HS-5 (cell line): ENCODE results near the gene RFC5.
"Not testable (repeated sequence)": the region's sequence is repeated elsewhere in the genome, so short reads cannot be mapped to it uniquely, and the experiment has no call there.

Experiments used
- DNase-seq: peaks from one replicate; pipeline ENCODE4 v3.0.0-alpha.2; 2012; ENCODE audit warnings: low read depth

The RFC5 gene

DNA sequence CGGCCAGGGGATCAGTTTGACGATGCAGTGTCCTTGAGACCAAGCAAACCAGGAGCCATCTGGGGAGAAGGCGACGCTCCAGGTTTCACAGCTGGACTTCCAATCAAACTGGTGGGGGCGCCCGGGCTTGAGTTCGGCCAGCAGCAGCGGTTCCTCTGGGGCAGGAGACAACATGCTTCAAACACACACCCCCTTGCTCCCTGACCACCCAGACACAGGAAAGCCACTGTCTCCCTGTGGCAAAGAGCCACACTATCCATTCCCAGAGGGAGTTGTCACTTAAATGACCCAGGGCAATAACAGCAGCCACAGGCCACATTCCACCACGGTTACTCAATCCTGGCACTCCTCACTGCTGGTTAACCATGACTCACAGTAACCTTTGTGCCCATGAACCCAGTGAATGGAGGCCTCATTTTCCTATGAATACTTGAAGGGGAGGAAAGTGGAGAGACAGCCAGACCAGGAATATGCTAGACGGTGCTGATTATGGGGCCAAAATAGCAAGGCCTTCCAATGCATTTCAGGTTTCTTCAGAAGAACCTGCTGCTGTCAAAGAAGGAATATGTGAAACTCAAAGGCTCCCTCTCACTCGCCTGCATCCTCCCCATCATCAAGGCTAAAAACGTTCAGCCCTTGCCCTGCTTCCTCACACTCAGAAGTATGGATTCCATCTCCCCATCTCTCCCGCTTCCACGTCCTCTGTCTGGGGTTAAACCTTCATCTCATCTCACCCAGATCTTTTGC is 36.0 kb downstream of the RFC5 start:
- DNase-seq, result peak; percentile 96

DNA sequence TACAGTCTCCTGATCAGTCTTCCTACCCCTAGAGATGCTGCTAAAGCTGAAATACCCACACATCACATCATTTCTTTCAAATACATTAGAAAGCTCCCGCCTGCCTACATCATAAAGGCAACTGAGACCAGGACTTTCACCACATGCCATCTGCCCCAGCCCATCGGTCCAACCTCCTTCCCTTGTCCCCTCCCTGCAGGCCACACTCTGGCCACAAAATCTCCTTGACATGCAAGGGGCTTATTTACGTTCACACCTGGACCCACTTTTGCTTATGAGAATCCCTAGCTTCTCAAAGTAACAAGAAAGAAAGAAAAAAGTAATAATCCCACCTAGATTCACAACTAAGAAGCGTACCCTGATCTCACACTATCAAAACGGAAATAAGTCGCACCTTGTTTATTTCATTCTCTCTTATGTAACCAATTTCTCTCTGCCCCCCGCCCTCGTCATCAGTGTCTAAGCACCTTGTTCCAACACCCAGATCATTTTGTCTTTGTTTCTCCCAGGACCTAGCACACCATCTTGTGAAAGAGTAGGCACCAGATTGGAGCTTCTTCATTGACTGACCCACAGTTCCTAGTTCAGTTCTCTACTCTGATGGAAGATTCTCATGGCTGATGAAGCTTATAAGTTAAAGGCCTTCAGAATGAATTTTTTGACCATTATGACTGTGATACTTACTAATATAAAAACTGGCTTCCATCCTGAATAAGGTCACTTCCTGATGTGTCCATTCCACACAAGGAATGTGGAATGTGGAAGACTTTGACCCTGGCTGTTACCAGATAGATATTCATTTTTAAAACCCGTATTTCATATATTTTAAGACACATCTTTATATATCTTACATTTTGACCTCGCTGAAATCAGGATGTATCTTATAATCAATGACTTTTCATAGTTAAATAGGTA is 36.8 kb downstream of the RFC5 start:
- DNase-seq, result no peak

DNA sequence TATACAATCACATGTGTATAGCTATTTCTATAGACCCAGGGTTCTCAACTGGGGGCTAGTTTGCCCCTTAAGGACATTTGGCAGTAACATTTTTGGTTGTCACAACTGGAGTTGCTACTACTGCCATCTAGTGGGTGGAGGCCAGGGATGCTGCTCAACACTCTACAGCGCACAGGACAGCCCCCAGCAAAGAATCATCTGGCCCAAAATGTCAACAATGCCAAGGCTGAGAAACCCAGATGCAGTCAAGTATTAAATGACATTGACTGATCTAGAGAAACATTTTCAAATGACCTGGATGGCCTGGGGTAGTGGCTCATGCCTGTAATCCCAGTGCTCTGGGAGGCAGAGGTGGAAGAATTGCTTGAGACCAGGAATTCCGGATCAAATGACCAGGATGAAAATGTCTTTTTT is 38.6 kb downstream of the RFC5 start:
- DNase-seq, result no peak

DNA sequence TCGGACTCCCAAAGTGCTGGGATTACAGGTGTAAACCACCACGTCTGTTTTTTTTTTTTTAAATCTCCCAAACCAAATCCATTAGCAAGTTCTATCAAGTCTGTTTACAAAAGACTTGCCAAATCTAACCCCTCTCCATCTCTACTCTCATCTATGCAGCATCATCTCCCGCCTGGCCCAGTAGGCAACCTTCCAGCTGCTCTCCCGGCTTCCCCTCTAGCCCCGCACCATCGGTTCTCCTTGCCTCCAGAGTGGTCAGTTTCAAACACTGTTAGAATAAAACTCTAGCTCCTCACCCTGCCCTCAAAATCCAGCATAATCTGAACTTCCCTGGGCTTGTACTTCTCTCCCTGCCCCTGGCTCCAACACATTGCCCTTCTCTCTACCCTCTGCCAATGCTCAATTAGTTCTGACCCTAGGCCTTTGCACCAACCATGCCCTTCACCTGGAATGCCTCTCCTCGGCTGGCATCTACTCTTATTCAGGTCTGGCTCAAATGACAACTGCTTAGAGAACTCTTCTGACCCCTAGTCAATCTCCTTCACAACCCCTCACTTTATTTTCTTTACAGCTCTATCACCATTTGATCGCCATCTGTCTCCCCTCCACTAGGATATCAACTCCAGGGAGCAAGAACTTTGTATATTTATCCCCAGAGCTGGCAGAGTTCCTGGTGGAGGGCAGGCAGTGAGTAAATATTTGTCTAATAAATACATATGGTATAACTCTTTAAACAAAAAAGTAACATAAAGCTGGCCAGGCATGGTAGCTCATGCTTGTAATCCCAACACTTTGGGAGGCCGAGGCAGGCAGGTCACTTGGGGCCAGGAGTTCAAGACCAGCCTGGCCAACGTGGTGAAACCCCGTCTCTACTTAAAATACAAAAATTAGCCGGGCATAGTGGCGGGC is 39.6 kb downstream of the RFC5 start:
- no peak for DNase-seq

DNA sequence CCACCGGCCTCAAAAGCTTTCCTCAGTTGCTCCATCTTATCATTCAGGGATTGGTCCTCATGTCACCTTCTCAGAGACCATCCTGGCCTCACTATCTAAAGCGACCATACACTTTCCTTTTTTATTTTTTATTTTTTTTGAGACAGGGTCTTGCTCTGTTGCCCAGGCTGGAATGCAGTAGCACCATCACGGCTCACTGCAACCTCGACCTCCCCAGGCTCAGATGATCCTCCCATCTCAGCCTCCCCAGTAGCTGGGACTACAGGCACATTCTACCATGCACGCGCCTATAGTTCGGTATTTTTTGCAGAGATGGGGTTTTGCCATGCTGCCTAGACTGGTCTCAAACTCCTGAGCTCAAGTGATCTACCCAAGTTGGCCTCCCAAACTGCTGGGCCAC is 41.7 kb downstream of the RFC5 start:
- no peak for DNase-seq

DNA sequence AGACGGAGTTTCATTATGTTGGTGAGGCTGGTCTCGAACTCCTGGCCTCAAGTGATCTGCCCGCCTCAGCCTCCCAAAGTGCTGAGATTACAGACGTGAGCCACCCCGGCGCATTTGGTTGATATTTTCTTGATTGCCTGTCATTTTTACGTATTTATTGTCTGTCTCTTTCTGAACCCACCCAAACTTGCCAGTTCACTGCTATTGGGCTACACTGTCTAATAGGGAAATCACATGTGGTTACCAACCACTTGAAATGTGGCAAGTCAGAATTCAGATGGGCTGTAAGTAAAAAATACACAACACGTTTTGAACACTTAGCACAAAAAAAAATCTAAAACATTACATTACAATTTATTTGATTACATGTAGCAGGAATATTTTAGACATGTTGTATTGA is 42.4 kb downstream of the RFC5 start:
- no peak for DNase-seq

DNA sequence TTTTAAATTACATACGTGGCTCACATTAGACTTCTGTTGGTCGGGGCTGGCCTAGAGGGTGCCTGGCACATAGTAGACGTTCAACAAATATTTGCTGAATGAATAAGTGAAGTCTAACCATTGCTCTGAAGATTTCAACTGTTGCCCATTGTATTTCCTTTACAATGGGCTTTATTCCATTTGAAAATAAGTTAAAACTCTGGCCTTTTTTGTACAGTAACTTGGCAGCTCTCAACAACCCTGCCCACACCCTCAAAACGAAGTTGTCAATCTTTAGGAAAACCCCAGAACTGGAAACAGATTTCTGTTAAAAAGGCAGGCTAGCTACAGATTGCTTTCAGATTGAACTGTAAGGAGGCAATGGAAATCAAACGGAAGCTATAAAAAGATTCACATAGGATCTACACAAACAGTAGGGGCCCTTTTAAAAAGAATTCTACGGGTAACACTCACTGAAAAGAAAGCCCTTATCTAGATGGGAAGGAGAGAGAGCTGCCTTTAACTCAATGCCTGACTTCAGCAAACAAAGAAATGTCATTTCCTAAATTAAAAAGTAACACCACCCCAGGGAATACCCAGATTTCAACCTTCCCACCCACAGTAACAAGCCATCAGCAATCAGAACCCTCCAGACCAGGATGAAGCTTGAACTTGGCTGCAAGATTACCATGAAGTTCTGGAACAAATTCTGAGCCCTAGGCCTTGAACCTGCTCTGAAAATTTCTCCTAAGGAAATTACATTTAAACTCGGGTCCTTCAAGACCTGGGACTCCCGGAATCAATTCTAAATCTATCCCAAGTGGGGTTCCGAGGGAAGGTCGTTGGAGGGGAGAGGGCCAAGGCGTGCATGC is 43.1 kb downstream of the RFC5 start:
- no peak for DNase-seq

DNA sequence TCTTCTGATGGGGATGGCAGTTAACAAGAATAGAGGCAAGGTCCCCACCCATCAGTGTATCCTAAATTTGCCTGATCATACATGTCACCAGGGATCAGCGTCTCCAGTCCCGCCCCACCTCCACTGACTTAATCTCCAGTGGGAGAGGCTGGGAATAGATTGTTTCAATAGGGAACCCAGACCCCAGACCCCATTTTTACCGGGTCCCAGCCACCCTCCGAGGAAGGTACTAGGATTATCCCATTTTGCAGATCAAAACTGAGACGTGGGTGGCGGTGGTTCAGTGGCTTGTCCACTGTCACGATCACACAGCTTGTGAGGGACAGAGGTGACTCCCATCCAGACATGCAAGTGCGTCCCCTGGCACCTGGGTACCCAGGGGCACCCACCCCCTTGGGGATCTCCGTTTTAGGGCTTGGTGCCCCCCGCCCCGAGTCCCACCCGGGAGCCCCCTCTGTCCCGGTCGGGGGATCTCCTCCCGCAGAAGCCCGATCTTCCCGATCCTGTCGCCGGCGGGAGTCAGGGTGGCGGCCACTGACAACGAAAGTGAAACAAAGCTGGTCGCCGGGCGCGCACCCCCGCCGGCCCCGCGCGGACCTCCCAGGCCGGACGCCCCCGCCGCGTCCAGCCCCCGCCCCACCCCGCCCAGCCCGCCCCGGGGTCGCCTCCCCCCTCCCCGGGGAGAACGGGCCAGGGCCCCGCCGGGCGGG is 44.0 kb downstream of the RFC5 start:
- no peak for DNase-seq

DNA sequence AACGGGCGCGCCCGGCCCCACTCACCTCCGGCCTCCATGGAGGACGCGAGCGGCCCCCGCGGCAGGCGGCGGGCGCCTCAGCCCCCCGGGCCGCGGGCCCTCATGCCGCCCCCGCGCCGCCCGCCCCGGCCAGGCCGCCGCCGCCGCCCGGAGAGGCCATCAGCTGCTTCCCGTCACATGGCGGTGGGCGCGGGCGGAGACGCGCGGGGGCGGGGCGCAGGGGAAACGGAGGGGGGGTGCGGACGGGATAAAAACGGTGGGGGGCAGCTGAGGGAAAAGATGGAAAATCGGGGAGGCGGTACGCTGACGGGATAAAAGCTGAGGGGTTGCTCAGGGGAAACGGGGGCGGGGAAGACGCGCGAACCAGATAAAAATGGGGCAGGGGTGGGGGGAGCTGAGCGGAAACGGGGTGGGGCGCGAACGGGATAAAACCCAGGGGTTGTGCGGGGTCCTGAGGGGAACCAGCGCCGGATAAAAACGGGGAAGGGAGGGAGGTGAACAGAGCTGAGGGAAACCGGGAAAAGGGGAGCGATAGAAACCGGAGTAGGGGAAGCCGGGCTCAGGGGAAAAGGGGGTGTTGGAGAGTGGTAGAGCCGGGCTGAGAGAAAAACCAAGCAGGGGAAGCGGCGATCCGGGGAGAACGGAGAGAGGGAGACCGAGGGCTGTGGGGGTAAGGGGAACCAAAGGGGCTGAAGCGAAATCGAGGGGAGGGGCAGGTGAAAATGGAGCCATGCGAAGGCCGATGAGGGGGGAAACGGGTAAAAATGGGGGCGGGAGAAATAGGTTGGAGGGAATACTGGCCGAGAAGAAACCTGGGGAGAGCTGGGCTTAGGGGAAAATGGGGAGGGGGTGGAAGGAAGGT is 44.7 kb downstream of the RFC5 start, which contains the start of gene WSB2:
Gene WSB2, minus strand, starts transcription at position 169 of the 862 bp plus-strand sequence. Its CDS starts 131 bp downstream, at position 38.
- DNase-seq, result no peak

DNA sequence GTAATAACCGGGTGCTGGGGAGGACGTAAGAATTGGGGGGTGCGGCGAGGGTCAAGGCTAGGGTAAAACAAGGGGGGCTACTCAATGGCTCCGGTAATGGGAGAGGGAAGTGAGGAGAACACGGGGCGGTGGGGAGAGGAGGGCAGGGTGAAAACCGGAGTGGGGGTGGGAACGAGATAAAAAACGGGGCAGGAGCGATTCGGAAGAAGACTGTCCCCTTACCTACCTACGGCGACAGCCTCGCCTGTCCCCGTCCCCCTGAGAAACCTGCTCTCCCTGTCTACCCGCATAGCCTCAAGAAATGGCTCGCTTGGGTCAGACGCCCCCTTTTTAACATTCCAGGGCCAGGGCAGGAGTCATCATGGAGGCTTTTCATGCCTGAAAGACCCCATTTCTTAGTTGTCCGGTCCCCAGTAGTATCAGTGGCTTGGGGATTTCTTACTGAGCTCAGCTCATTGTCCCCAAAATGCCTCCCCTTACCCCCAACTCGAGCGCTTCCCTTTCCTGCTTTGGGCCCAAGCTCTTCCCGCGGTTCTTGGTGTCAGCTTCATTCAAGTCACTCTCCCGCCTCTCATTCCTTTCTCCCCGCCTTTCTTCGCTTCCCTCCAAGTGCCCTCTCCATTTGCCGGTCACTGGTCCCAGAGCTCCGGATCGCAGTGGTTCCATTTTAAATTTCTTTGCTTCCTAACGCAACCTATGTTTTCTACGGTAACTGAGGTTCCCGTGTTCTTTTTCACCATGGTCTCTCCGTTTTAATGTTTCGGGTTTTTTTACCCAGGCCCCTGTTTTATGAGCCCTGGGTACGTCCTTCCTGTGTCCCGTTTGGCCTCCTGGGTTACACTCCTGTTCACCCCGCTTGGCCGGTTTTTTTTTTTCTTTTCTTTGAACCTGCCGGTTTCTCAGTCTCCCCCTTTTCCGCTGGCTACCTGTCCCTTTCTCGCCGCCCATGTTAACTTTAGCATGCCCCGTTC is 45.7 kb downstream of the RFC5 start:
- DNase-seq, result no peak

DNA sequence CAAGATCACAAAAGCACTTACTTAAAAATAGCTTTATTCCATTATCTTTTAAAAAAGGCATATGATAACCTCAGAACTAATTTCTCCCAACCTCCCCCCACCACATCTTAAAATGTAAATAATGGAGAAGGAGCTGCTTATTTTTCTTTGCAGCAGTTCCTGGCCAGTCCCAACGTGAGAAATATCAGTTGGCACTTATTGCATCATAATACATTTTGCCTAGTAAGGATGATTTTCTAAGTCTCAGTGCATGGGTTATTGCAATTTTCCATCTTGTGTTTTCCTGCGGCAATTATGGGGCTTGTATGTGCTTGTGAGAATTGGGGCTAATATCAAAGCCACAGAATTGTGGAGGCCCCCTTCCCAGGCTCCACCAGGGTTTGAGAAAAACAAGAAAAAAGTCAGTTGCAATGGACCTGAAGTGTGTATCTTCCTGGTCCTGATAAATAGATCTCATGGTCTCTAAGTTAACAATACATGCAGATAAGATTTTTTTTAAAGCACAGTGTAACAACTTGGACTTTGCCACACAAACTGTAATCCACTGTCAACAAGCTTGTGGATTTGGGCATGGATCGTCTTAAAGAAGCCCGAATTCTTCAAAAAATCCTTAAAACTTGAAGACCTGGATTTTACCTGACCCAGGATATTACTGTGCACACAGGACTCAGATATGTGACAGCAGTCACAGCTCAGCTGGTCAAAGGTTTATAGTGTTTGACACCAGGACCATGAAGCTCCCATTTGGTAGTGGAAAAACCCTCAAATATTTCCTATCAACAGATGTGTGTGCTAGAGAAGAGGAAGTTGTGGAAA is 47.3 kb downstream of the RFC5 start:
- DNase-seq, result no peak

DNA sequence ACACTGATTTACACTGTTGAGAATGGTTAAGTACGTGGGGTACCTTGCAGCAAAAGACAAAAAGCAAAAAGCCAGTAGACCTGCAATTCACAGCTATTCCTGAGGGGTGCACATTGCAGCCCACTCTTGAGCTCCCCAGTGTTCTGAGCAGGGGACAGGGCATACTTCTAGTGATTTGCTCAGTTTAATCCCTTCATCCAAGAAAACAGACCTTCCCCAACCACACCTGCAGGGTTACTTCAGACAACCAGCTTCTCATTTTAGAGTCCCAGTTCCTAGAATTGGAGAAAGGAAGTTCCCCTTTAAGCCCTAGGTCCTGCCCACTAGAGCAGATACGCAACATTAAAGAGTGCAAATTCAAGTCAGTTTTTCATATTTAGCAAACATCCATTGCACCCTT is 48.1 kb downstream of the RFC5 start:
- no peak for DNase-seq

DNA sequence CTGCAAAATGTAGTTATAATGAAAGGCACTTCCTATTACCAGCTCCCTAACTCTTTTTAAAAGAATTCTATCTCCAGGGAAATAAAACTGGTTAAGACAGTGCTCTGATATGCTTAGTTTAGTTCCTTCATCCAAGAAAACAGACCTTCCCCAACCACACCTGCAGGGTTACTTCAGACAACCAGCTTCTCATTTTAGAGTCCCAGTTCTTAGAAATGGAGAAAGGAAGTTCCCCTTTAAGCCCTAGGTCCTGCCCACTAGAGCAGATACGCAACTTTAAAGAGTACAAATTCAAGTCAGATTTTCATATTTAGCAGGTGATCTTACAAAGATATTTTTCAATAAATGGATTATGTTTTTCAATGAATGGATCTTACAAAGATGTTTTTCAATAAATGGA is 48.9 kb downstream of the RFC5 start:
- no peak for DNase-seq

DNA sequence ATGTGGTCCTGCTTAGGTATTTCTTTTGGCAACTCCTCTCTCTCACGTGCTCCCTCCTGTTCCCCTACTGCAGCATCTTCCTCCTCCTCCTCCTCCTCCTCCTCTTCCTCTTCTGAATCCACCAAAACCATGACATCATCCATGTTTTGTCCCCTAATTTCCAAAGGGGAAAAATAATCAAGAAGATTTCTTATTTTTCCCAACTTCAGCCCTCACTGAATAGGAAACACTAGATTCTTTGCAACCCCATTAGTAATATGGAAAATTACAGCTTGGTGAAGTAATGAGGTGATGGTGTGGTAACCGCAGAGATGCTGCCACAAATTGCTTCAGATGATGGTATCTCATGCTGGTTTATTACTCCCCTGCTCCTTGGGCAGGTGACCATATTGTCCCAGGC is 51.9 kb downstream of the RFC5 start:
- DNase-seq, result no peak

DNA sequence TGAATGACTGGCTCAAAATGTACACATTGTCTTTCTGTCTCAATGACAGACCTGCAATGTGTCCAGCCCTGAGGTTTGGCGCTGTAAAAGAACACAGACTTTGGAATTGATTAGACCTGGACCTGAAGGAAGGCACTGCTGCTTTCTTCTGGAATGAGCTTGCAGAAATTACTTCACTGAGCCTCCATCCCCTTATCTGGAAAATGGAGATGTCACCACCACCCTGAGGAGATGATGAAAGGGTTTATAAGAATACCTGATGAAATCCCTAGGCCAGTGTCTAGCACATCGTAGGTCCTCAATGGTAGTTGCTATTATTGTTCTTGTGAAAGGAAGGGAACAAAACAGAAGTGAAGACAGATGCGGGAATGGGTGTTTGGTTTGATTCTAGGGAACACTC is 54.1 kb downstream of the RFC5 start:
- no peak for DNase-seq

DNA sequence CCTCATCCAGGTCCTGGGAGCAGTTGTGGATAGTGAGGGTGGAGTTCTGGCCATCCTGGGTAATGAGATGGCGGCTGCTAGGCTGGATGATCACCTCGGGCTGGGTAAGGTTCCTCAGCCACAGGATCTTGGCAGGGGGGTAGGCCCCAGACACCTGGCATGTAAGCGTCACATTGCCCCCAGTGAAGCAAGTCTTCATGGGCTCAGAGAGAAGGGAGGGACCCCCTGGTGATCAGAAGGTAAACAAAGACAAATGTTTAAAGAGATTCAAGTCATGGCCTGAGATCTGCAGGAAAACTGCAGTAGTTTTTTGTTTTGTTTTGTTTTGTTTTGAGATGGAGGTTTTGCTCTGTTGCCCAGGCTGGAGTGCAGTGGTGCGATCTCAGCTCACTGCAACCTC is 57.3 kb downstream of the RFC5 start:
- no peak for DNase-seq

DNA sequence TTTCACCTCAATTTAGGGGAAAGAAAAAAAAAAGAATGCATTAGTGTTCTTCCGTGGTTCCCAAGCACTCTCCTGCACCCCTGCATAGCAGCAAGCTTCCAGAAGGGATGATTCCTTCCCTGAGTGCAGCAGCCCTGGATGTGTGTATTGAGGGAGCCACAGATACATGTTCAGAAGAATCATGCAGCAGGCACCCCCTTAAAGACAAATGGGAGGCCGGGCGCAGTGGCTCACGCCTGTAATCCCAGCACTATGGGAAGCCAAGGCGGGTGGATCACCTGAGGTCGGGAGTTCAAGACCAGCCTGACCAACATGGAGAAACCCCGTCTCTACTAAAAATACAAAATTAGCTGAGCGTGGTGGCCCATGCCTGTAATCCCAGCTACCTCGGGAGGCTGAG is 65.0 kb downstream of the RFC5 start:
- DNase-seq, result not testable (repeated sequence)
